ENCODE data around the gene DOCK2.

DNA sequence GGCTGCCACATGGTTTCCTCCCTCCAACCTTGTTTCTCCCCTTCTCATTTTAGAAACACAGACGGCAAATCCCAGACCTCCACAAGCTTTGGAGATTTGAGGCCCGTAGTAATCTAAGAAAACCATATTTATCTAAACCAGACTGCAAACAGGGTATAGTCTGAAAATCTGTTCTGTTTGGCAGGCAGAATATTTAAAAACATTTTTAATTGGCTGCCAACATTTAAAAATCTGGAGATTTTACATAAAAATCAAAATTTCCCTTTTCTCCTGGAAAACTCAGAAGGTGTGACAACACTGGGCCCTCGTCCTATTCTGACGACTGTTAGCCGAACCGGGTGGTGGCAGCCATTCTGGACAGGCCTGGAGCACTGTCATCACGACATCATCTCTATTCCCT lies 401.2 kb downstream of the DOCK2 start:
- no peak for TF ChIP-seq CTCF (conservative IDR thresholded peaks at IDR 0.05 in 1 of 2, IDR thresholded peaks at IDR 0.05 in 1 of 2; ENCODE audit: low read depth in 1 of 2, low read length in 2 of 2)
- TF ChIP-seq EZH2 (IDR thresholded peaks at IDR 0.05; ENCODE audit: low read length, missing control alignments): no peak

Measured in fibroblast of lung (primary cell).